SHP77 treated with DMSO at 0.1 percent for 48 hours (cell line): ENCODE measurements around the gene IMPG1.

Experiments
- DNase-seq: peaks from one replicate; lab custom pipeline; 2025; lab: John Stamatoyannopoulos, UW

Gene IMPG1

DNA sequence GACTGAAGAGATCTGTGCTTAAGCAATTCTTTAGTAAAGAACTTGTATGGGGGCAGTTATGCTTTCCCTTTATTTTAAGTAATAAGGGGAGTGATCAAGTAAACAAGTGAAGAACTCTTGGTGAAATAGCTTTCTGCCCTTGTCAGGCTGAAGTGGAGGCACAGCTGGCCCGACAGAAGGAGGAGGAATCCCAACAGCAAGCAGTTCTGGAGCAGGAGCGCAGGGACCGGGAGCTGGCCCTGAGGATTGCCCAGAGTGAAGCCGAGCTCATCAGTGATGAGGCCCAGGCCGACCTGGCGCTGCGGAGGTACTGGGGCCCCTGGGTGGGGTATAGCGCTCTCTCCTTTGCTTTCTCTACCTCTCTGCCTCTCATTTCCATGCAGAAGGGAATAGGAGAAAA is 180.1 kb downstream of the IMPG1 start:
- DNase-seq = no peak

DNA sequence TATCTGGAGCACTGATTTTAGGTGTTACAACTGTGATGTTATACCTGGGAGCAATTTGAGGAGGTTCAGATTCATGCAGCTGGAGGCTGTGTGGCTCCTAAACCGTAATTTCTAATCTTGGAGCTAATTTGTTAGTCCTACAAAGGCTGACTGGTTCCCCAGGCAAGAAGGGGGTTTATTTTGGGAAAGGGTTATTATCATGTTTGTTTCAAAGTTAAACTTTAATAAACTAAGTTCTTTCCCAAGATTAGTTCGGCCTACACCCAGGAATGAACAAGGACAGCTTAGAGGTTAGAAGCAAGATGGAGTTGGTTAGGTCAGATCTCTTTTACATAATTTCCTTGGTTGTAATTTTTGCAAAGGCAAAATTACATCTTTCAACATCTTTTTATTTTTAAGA is 187.6 kb downstream of the IMPG1 start:
- DNase-seq = no peak

DNA sequence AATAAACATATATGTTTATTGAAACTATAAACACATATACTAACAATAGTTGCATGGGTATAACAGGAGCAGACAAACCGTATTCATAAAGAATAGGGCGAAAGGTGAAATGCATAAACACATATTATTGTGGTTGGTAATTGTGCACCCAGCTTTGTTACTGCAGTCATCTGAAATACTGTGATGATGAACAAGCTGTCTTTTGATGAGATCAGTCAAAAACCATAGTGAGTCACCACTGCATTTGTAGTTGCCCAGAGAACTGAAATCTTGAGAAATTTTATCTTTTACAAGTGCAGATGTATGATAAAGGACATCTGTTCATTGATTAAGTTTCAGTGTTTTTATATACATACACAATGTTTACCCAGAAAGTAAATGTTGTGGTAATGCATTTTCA is 189.7 kb downstream of the IMPG1 start:
- DNase-seq = no peak

DNA sequence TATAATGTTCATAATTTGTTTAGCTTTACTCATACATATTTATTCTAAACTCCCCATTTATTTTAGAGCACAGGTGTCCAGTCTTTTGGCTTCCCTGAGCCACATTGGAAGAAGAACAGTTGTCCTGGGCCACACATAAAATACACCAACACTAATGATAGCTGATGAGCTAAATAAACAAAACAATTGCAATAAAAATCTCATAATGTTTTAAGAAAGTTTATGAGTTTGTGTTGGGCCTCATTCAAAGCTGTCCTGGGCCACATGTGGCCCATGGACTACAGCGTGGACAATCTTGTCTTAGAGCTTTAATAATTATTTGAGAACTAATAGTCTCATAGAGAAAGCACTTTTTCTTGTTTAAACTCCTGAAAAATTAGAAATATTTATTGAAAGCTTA is 192.2 kb downstream of the IMPG1 start:
- no peak for DNase-seq

DNA sequence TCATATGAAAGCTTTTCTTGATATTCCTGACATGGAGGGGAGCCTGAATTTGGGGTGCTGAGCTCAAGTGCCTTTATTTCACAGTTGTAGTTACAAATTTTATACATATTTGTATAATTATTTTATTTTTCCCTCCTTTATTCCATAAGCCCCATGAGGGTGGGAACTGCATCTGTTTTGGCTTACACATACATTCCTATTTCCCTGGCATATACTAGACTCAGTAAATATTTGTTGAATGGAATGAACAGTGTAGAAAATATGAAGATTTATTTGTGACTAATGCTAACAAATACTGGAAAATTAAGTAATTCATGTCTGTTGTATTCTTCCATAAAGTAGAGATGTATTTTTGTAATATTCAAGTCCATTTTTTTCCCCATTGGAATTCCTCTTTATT is 196.3 kb downstream of the IMPG1 start:
- no peak for DNase-seq

DNA sequence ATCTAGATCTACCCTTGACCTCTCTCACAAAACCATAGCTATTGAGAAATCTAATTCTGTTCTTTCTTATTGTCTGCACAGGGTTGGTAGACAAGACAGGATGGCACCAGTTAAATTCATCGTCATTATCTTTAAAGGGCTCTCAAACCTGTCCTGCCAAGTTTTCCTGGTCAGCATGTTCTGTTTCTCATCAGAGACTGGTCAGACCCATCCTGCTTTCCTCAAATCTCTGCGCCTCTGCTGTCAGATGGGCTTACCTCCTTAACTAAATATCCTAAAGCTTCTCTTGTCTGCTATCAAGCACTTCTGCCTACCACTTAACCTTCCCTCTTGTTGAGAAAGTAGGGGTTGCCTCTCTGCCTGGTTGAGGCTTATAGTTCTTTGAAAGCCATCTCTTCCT is 198.2 kb downstream of the IMPG1 start:
- no peak for DNase-seq
